Measurements from ENCODE around the gene CFAP65.

- TF ChIP-seq CTCF (IDR thresholded peaks at IDR 0.05 in 8 of 11, conservative IDR thresholded peaks at IDR 0.05 in 3 of 11) (no peak), POLR2AphosphoS5 (IDR thresholded peaks at IDR 0.05) (no peak), POLR2A (IDR thresholded peaks at IDR 0.05) (no peak)
Observed at GRCh38 chr2:218956039-218956438, 85.3 kb downstream of the CFAP65 start.

All from spleen (tissue), 7 donors.